ENCODE data around the gene ACE2. TPM values are rescaled to one million over a fixed set of nuclear protein-coding genes. Genes with fewer than 3 reads are reported as not detected.
A peak's percentile ranks its signal among the peaks of the same experiment; 100 is the strongest.

ACE2 gene
- total RNA-seq, 1 donor from 2014 or later = not detected

DNA sequence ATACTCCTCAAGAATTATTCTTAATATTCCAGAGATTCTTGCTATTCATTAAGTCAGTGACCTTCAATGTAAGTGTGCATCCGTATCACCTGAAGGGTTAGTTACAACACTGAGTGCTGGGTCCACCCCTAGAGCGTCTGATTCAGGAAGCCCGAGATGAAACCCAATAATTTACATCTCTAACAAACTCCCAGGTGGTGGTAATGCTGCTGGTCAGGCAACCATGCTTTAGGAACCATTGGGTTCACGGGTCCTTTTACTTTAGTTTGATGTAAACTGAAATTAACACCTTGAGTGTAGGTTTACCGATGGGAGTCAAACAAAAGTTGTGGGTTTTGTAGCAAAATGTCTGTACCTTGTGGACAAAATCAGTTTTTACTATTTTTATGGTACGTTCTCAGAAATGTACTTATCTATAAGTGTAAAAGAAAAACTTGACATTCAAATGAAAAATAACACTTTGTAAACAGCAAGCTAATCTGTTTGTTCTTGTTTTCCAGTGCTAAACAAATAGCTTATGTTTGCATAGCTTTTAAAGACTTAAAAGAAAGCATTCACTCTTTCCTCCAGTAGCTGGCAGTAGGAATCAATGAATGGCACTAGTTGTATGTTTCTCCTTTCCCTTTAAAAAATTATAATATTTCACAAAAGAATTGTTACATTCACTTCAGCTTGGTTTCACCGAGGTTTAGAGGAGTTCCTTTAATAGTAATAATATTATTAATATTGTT, 32.7 kb downstream of the ACE2 start:
- Mint-ChIP-seq H3K27me3 (ENCODE audit: unreplicated experiment) (peaks cover 4% of the 10 kb centered on the region), H3K9me3 (ENCODE audit: unreplicated experiment) (no peaks in the 10 kb centered on the region), H3K4me1 (ENCODE audit: low read depth, unreplicated experiment) (peaks cover 2% of the 10 kb centered on the region), H3K27ac (ENCODE audit: unreplicated experiment) (no peak overlapping the region), H3K4me3 (ENCODE audit: unreplicated experiment) (no peak overlapping the region), H3K36me3 (ENCODE audit: unreplicated experiment) (no peaks in the 10 kb centered on the region)
- TF ChIP-seq, protein P1, sequence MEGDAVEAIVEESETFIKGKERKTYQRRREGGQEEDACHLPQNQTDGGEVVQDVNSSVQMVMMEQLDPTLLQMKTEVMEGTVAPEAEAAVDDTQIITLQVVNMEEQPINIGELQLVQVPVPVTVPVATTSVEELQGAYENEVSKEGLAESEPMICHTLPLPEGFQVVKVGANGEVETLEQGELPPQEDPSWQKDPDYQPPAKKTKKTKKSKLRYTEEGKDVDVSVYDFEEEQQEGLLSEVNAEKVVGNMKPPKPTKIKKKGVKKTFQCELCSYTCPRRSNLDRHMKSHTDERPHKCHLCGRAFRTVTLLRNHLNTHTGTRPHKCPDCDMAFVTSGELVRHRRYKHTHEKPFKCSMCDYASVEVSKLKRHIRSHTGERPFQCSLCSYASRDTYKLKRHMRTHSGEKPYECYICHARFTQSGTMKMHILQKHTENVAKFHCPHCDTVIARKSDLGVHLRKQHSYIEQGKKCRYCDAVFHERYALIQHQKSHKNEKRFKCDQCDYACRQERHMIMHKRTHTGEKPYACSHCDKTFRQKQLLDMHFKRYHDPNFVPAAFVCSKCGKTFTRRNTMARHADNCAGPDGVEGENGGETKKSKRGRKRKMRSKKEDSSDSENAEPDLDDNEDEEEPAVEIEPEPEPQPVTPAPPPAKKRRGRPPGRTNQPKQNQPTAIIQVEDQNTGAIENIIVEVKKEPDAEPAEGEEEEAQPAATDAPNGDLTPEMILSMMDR (IDR thresholded peaks at IDR 0.05; ENCODE audit: partially characterized antibody, unreplicated experiment) = no peak
- no peak for DNase-seq

DNA sequence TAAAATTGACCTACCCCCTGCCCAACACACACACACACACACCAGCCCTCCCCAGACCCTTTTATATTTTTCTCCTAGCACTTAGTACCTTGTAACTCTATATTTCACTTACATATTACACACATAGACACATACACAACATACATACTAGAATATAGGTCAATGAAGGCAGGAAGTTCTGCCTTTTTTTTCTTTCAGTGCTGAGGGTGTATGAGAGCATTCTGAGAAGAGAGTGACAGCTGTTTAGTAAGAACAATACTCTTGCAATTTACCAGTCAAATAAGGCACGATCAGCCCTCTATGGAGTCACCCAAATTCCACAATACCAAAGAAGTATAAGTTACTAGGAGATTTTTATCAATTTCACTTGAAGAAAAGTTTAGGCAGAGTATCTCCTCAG, 33.5 kb downstream of the ACE2 start:
- no peak overlapping the region for H3K4me3 Mint-ChIP-seq (ENCODE audit: unreplicated experiment)
- TF ChIP-seq, protein P1 (IDR thresholded peaks at IDR 0.05; ENCODE audit: partially characterized antibody, unreplicated experiment) = no peak
- no peak overlapping the region for H3K27ac Mint-ChIP-seq (ENCODE audit: unreplicated experiment)
- no peaks in the 10 kb centered on the region for H3K9me3 Mint-ChIP-seq (ENCODE audit: unreplicated experiment)
- H3K36me3 Mint-ChIP-seq (ENCODE audit: unreplicated experiment) = no peaks in the 10 kb centered on the region
- H3K4me1 Mint-ChIP-seq (ENCODE audit: low read depth, unreplicated experiment) = peaks cover 2% of the 10 kb centered on the region
- H3K27me3 Mint-ChIP-seq (ENCODE audit: unreplicated experiment) = peaks cover 4% of the 10 kb centered on the region
- DNase-seq = no peak

DNA sequence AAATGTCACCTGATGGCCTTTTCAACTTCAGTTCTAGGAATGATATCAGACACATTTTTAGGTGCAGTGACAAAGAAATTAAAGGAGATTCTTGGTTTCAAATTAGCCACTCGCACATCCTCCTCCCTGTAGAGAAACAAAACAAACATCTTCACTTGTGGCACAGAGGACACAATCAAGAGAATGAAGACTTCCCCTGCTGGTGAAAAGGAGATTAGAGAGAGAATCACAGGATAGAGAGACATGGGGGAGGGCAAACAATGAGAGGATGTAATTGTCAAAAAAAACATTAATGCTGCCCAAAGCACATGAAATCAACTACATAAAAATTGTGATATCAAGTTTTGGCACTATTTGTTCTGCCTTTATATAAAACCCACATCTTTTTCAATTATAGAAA, 34.5 kb downstream of the ACE2 start:
- H3K36me3 Mint-ChIP-seq (ENCODE audit: unreplicated experiment) = no peaks in the 10 kb centered on the region
- no peak overlapping the region for H3K4me3 Mint-ChIP-seq (ENCODE audit: unreplicated experiment)
- peaks cover 2% of the 10 kb centered on the region for H3K4me1 Mint-ChIP-seq (ENCODE audit: low read depth, unreplicated experiment)
- TF ChIP-seq, protein P1 (IDR thresholded peaks at IDR 0.05; ENCODE audit: partially characterized antibody, unreplicated experiment) = no peak
- no peaks in the 10 kb centered on the region for H3K9me3 Mint-ChIP-seq (ENCODE audit: unreplicated experiment)
- no peak overlapping the region for H3K27ac Mint-ChIP-seq (ENCODE audit: unreplicated experiment)
- DNase-seq = no peak
- H3K27me3 Mint-ChIP-seq (ENCODE audit: unreplicated experiment) = peaks cover 4% of the 10 kb centered on the region

DNA sequence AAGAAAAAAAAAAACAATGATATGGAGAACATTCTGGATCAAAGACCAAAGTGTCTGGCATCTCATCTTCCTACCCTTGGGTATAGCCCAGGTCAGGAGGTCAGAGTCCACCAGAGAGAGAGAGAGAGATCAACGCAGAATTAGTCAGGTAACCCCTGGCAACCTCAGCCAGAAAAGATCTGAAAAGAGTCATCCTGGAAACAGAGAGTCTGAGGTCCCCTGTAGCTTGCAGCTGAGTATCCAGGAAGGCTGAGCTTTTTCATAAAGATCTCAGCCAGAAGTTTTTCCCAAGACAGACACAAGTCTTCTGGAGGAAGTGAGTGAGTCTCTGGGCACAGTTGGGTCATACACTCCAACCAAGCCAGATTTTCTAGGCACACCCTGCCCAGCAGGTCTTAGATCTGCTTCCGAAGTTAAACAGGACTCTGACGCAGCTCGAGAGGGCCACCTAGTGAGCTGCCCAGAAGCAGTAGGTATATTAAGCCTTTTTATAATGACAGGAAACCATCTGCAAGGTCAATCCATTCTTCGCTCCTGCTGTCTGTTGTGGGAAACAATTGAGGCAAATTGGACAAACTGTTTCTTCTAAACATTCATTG, 35.7 kb downstream of the ACE2 start:
- Mint-ChIP-seq H3K9me3 (ENCODE audit: unreplicated experiment) (no peaks in the 10 kb centered on the region), H3K36me3 (ENCODE audit: unreplicated experiment) (no peaks in the 10 kb centered on the region), H3K4me3 (ENCODE audit: unreplicated experiment) (no peak overlapping the region), H3K4me1 (ENCODE audit: low read depth, unreplicated experiment) (peaks cover 2% of the 10 kb centered on the region), H3K27me3 (ENCODE audit: unreplicated experiment) (peaks cover 4% of the 10 kb centered on the region), H3K27ac (ENCODE audit: unreplicated experiment) (no peak overlapping the region)
- peak; percentile 38 for DNase-seq
- TF ChIP-seq, protein P1 (IDR thresholded peaks at IDR 0.05; ENCODE audit: partially characterized antibody, unreplicated experiment) = no peak

DNA sequence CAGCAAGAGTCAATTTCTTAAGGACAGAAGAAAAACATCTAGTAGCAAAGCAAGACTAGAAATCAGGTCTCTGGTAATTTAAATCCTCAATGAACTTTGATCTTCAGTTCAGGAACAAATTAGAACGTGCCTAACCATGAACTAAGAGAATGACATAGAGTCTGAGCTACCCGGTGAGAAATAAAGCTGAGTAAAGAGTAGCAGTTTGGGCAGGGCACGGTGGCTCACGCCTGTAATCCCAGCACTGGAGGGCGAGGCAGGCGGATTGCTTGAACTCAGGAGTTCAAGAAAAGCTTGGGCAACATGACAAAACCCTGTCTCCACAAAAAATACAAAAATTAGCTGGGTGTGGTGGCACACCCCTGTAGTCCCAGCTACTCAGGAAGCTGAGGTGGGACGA, 37.7 kb downstream of the ACE2 start:
- Mint-ChIP-seq H3K27ac (ENCODE audit: unreplicated experiment) (no peak overlapping the region), H3K4me1 (ENCODE audit: low read depth, unreplicated experiment) (peaks cover 2% of the 10 kb centered on the region), H3K9me3 (ENCODE audit: unreplicated experiment) (no peaks in the 10 kb centered on the region), H3K27me3 (ENCODE audit: unreplicated experiment) (peaks cover 4% of the 10 kb centered on the region), H3K4me3 (ENCODE audit: unreplicated experiment) (no peak overlapping the region), H3K36me3 (ENCODE audit: unreplicated experiment) (no peaks in the 10 kb centered on the region)
- TF ChIP-seq, protein P1 (IDR thresholded peaks at IDR 0.05; ENCODE audit: partially characterized antibody, unreplicated experiment) = no peak
- no peak for DNase-seq
